ENCODE measurements around the gene TLCD2. TPM values are rescaled to one million over a fixed set of nuclear protein-coding genes. Genes with fewer than 3 reads are reported as not detected.

TLCD2 gene
- total and polyA plus RNA-seq, 9 of the 15 experiments (the other 6 are each of a cell fraction or from before 2014, with no cell fraction given) = 0.10 to 0.89 (median 0.58) TPM

DNA sequence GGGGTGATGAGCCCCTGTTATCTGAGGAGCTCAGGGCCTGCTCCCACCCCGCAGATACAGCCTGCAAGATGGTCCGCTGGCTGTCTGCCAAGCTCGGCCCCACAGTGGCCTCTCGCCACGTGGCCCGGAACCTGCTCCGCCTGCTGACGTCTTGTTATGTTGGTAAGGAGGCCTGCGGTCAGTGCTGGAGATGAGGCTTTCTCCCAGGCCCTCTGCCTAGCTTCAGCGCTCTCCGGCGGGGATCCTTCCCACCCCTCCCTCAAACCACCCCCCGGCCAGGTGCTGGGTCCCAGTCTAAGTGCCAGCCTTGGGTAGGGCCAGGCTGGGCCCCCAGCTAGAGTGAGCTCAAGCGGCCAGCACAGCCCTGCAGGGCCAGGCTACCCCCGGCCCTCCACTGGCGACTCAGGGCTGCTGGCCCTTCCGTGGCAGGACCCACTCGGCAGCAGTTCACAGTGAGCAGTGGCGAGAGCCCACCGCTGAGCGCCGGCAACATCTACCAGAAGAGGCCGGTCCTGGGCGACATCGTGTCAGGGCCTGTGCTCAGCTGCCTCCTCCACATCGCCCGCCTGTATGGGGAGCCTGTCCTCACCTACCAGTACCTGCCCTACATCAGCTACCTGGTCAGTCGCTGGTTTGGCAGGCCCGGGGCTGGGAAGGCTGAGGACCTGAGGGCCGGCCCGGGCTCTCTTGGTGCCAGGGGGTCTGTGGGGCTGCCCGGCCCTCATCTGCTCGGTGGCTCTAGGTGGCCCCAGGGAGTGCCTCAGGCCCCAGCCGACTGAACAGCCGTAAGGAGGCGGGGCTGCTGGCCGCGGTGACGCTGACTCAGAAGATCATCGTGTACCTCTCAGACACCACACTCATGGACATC, 20.4 kb upstream of the TLCD2 start (continued):
- no peak for TF ChIP-seq SAFB2 (IDR thresholded peaks at IDR 0.05; ENCODE audit: borderline replicate concordance, low read depth, low read length, severe bottlenecking)
- TF ChIP-seq MYNN (IDR thresholded peaks at IDR 0.05) = no peak
- no peak for TF ChIP-seq MYNN (CRISPR knock-in tag; IDR thresholded peaks at IDR 0.05)
- no peak for TF ChIP-seq TFAM (CRISPR knock-in tag; conservative IDR thresholded peaks at IDR 0.05)
- no peak for TF ChIP-seq ZEB2 (IDR thresholded peaks at IDR 0.05)
- no peak for TF ChIP-seq RBM14 (IDR thresholded peaks at IDR 0.05; ENCODE audit: borderline replicate concordance, insufficient read depth, low read depth, low read length)
- TF ChIP-seq XRCC4 (IDR thresholded peaks at IDR 0.05; ENCODE audit: extremely low read depth, insufficient read depth, insufficient read length) = no peak
- TF ChIP-seq, protein P1, sequence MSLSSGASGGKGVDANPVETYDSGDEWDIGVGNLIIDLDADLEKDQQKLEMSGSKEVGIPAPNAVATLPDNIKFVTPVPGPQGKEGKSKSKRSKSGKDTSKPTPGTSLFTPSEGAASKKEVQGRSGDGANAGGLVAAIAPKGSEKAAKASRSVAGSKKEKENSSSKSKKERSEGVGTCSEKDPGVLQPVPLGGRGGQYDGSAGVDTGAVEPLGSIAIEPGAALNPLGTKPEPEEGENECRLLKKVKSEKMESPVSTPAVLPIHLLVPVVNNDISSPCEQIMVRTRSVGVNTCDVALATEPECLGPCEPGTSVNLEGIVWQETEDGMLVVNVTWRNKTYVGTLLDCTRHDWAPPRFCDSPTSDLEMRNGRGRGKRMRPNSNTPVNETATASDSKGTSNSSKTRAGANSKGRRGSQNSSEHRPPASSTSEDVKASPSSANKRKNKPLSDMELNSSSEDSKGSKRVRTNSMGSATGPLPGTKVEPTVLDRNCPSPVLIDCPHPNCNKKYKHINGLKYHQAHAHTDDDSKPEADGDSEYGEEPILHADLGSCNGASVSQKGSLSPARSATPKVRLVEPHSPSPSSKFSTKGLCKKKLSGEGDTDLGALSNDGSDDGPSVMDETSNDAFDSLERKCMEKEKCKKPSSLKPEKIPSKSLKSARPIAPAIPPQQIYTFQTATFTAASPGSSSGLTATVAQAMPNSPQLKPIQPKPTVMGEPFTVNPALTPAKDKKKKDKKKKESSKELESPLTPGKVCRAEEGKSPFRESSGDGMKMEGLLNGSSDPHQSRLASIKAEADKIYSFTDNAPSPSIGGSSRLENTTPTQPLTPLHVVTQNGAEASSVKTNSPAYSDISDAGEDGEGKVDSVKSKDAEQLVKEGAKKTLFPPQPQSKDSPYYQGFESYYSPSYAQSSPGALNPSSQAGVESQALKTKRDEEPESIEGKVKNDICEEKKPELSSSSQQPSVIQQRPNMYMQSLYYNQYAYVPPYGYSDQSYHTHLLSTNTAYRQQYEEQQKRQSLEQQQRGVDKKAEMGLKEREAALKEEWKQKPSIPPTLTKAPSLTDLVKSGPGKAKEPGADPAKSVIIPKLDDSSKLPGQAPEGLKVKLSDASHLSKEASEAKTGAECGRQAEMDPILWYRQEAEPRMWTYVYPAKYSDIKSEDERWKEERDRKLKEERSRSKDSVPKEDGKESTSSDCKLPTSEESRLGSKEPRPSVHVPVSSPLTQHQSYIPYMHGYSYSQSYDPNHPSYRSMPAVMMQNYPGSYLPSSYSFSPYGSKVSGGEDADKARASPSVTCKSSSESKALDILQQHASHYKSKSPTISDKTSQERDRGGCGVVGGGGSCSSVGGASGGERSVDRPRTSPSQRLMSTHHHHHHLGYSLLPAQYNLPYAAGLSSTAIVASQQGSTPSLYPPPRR (CRISPR knock-in tag; IDR thresholded peaks at IDR 0.05; ENCODE audit: borderline replicate concordance) = peak; percentile 83; the same call in 1 of the 2 replicates
- TF ChIP-seq, protein P2, sequence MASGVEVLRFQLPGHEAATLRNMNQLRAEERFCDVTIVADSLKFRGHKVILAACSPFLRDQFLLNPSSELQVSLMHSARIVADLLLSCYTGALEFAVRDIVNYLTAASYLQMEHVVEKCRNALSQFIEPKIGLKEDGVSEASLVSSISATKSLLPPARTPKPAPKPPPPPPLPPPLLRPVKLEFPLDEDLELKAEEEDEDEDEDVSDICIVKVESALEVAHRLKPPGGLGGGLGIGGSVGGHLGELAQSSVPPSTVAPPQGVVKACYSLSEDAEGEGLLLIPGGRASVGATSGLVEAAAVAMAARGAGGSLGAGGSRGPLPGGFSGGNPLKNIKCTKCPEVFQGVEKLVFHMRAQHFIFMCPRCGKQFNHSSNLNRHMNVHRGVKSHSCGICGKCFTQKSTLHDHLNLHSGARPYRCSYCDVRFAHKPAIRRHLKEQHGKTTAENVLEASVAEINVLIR (CRISPR knock-in tag; IDR thresholded peaks at IDR 0.05) = no peak
- no peak for TF ChIP-seq RBM15 (IDR thresholded peaks at IDR 0.05; ENCODE audit: insufficient read depth, low read length)
- TF ChIP-seq MTA2 (IDR thresholded peaks at IDR 0.05; ENCODE audit: low read depth) = no peak
